ENCODE data around the gene CCNK.

- TF ChIP-seq, protein P1, sequence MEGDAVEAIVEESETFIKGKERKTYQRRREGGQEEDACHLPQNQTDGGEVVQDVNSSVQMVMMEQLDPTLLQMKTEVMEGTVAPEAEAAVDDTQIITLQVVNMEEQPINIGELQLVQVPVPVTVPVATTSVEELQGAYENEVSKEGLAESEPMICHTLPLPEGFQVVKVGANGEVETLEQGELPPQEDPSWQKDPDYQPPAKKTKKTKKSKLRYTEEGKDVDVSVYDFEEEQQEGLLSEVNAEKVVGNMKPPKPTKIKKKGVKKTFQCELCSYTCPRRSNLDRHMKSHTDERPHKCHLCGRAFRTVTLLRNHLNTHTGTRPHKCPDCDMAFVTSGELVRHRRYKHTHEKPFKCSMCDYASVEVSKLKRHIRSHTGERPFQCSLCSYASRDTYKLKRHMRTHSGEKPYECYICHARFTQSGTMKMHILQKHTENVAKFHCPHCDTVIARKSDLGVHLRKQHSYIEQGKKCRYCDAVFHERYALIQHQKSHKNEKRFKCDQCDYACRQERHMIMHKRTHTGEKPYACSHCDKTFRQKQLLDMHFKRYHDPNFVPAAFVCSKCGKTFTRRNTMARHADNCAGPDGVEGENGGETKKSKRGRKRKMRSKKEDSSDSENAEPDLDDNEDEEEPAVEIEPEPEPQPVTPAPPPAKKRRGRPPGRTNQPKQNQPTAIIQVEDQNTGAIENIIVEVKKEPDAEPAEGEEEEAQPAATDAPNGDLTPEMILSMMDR (IDR thresholded peaks at IDR 0.05; ENCODE audit: low read depth, low read length), result no peak
- no peak for TF ChIP-seq POLR2A (IDR thresholded peaks at IDR 0.05; ENCODE audit: extremely low read depth, insufficient read length)
- no peak for TF ChIP-seq MAX (IDR thresholded peaks at IDR 0.05; ENCODE audit: low read depth, low read length)
- TF ChIP-seq MYC (IDR thresholded peaks at IDR 0.05; ENCODE audit: low read depth, low read length), result no peak
These were observed 28.2 kb upstream of the CCNK start for GRCh38 chr14:99452968-99453367.

Measured in NB4 (cell line).